ENCODE results near the gene FAAP100.

GRCh38 chr17:81511804-81512561 lies 40.2 kb downstream of the FAAP100 start:
- TF ChIP-seq POLR2A (IDR thresholded peaks at IDR 0.05) (no peak), CTCF (IDR thresholded peaks at IDR 0.05) (no peak), EP300 (IDR thresholded peaks at IDR 0.05) (no peak)

All from ovary (tissue), 3 donors.